ENCODE data around the gene TGFB2.

Gene TGFB2

GRCh38 chr1:218414060-218414728 lies 69.1 kb downstream of the TGFB2 start:
- H3K27ac ChIP-seq: no peak overlapping the region
- TF ChIP-seq CTCF (conservative IDR thresholded peaks at IDR 0.05): no peak

GRCh38 chr1:218415726-218416125 lies 70.6 kb downstream of the TGFB2 start:
- no peak for TF ChIP-seq CTCF (conservative IDR thresholded peaks at IDR 0.05)
- no peak overlapping the region for H3K27ac ChIP-seq

GRCh38 chr1:218421531-218421930 lies 76.4 kb downstream of the TGFB2 start:
- H3K27ac ChIP-seq: no peak overlapping the region
- no peak for TF ChIP-seq CTCF (conservative IDR thresholded peaks at IDR 0.05)

GRCh38 chr1:218424502-218424901 lies 79.4 kb downstream of the TGFB2 start:
- no peak overlapping the region for H3K27ac ChIP-seq
- TF ChIP-seq CTCF (conservative IDR thresholded peaks at IDR 0.05): no peak

GRCh38 chr1:218425647-218426342 lies 80.7 kb downstream of the TGFB2 start:
- no peak for TF ChIP-seq CTCF (conservative IDR thresholded peaks at IDR 0.05)
- no peak overlapping the region for H3K27ac ChIP-seq

- TF ChIP-seq CTCF (conservative IDR thresholded peaks at IDR 0.05): no peak
- no peak overlapping the region for H3K27ac ChIP-seq
Observed at GRCh38 chr1:218426343-218426657, 81.2 kb downstream of the TGFB2 start.

- no peak overlapping the region for H3K27ac ChIP-seq
- no peak for TF ChIP-seq CTCF (conservative IDR thresholded peaks at IDR 0.05)
Observed at GRCh38 chr1:218429301-218429700, 84.2 kb downstream of the TGFB2 start.

Measured in VCaP (cell line).